OCI-LY1 (cell line): Measurements from ENCODE around the gene PYGM.

Experiments
- CTCF ChIP-seq: fragments of 200-600 bp; sonication (generic), shearing (Covaris generic); IDR thresholded peaks from 2 replicates; pipeline ENCODE4 v1.5.1; 2017; ENCODE audit warnings: mild to moderate bottlenecking, antibody characterized with exemption, low read length, moderate library complexity, mixed read lengths
- EZH2 ChIP-seq: fragments of 200-600 bp; sonication (generic), shearing (Covaris generic); IDR thresholded peaks from 2 replicates; pipeline ENCODE4 v1.8.0; 2017; ENCODE audit warnings: borderline replicate concordance, mixed run types, mild to moderate bottlenecking, antibody characterized with exemption, low read length, moderate library complexity, mixed read lengths

GRCh38 chr11:64728757-64729365, 30.9 kb downstream of the PYGM start:
- TF ChIP-seq CTCF (no peak), EZH2 (no peak)
